ENCODE data around the gene KLHL24. TPM values are rescaled to one million over a fixed set of nuclear protein-coding genes. Genes with fewer than 3 reads are reported as not detected.

Gene KLHL24
- total RNA-seq, 1 experiment from 2014 or later: 7.4 TPM

GRCh38 chr3:183634707-183635106 is 716 bp upstream of the KLHL24 start:
- no peaks in the 10 kb centered on the region for H3K36me3 ChIP-seq (ENCODE audit: low read depth, low read length)
- BruUV-seq (replicated peaks): no TSS peak
- H3K79me2 ChIP-seq (ENCODE audit: low read length): peaks cover 8% of the 10 kb centered on the region
- no peaks in the 10 kb centered on the region for H3K9me2 ChIP-seq (replicated peaks; ENCODE audit: low read length)
- H2AFZ ChIP-seq (ENCODE audit: low read length): peak overlapping the region; percentile 96
- H3K27me3 ChIP-seq (ENCODE audit: low read length): no peaks in the 10 kb centered on the region
- peak overlapping the region; percentile 39; the same call in 1 of the 2 replicates for H3K9ac ChIP-seq (ENCODE audit: low read length)
- ChIA-PET POLR2A (ENCODE audit: unreplicated experiment) (interaction anchor here (0.6 to 0.7 kb wide), 2 partner anchors 190 to 206 kb away, joined by 5 to 7 read pairs; partner anchors contain the start of gene MCF2L2), CTCF (no interaction called here)
- DNase-seq (no peak), ATAC-seq (no peak)
- peak overlapping the region; percentile 75; the same call in 1 of the 2 replicates for H3K4me3 ChIP-seq (ENCODE audit: low read length)
- intact Hi-C loops (cut with micrococcal nuclease): loop anchor here (10.0 kb wide), 1 partner anchor 170 kb away; no protein-coding TSS in a partner anchor
- H3K9me3 ChIP-seq (ENCODE audit: low read length): no peaks in the 10 kb centered on the region
- peaks cover 25% of the 10 kb centered on the region for H3K4me1 ChIP-seq (ENCODE audit: insufficient read depth, low read length)
- H4K20me1 ChIP-seq (ENCODE audit: low read length): no peaks in the 10 kb centered on the region
- no peaks in the 10 kb centered on the region for H3F3A ChIP-seq (ENCODE audit: low read length, unreplicated experiment)
- no peak overlapping the region for H3K27ac ChIP-seq (ENCODE audit: low read length)
- peak overlapping the region; percentile 87 for H3K4me2 ChIP-seq (ENCODE audit: low read length)
- no peak for TF ChIP-seq EZH2phosphoT487 (IDR thresholded peaks at IDR 0.05; ENCODE audit: borderline replicate concordance, low read length)
- no peak for TF ChIP-seq EZH2 (IDR thresholded peaks at IDR 0.05; ENCODE audit: low read length, unreplicated experiment)
- TF ChIP-seq CTCF (conservative IDR thresholded peaks at IDR 0.05; ENCODE audit: low read depth, low read length): no peak

GRCh38 chr3:183635107-183635430 is 354 bp upstream of the KLHL24 start:
- Histone ChIP-seq H3K27me3 (ENCODE audit: low read length) (no peaks in the 10 kb centered on the region), H4K20me1 (ENCODE audit: low read length) (no peaks in the 10 kb centered on the region), H3K4me1 (ENCODE audit: insufficient read depth, low read length) (peaks cover 25% of the 10 kb centered on the region), H3K9ac (ENCODE audit: low read length) (peak overlapping the region; percentile 39), H3K9me2 (replicated peaks; ENCODE audit: low read length) (no peaks in the 10 kb centered on the region), H3F3A (ENCODE audit: low read length, unreplicated experiment) (no peaks in the 10 kb centered on the region), H3K27ac (ENCODE audit: low read length) (no peak overlapping the region), H3K4me2 (ENCODE audit: low read length) (peak overlapping the region; percentile 87), H3K4me3 (ENCODE audit: low read length) (peak overlapping the region; percentile 75), H3K36me3 (ENCODE audit: low read depth, low read length) (no peaks in the 10 kb centered on the region), H3K9me3 (ENCODE audit: low read length) (no peaks in the 10 kb centered on the region), H3K79me2 (ENCODE audit: low read length) (peaks cover 8% of the 10 kb centered on the region), H2AFZ (ENCODE audit: low read length) (peak overlapping the region; percentile 96)
- no peak for TF ChIP-seq EZH2 (IDR thresholded peaks at IDR 0.05; ENCODE audit: low read length, unreplicated experiment)
- no peak for TF ChIP-seq EZH2phosphoT487 (IDR thresholded peaks at IDR 0.05; ENCODE audit: borderline replicate concordance, low read length)
- no peak for TF ChIP-seq CTCF (conservative IDR thresholded peaks at IDR 0.05; ENCODE audit: low read depth, low read length)
- CTCF ChIA-PET: interaction anchor here (0.7 kb wide), 1 partner anchor 11 kb away, joined by 3 read pairs; no protein-coding TSS in a partner anchor
- TSS peak; percentile 40 for BruUV-seq (replicated peaks)
- POLR2A ChIA-PET (ENCODE audit: unreplicated experiment): interaction anchor here (0.6 kb wide), 1 partner anchor 207 kb away, joined by 5 read pairs; the partner anchor contains the start of gene MCF2L2
- peak; percentile 1 for ATAC-seq
- intact Hi-C loops (cut with micrococcal nuclease): loop anchor here (10.0 kb wide), 1 partner anchor 170 kb away; no protein-coding TSS in a partner anchor
- DNase-seq: no peak

All from PC-3 (cell line).